Endothelial cell of umbilical vein (primary cell): Measurements from ENCODE around the gene MEP1B. TPM values are rescaled to one million over a fixed set of nuclear protein-coding genes. Genes with fewer than 3 reads are reported as not detected.

Experiments
- BruUV-seq: library from RNA; stranded (reverse); fragments of 400-500 nt; replicated peaks from 2 replicates; lab custom pipeline; 2021; lab: Mats Ljungman, UMichigan
- CTCF ChIA-PET: fragments of 300-600, 350-600 bp; sonication (Branson Sonifier 250); formaldehyde crosslinking; loops from one replicate; lab custom pipeline; 2021; ENCODE audit warnings: antibody characterized with exemption, inconsistent platforms; lab: Charles Lee
- POLR2A ChIA-PET: fragments of 300-600, 350-600 bp; sonication (Branson Sonifier 250); formaldehyde crosslinking; loops from one replicate; lab custom pipeline; 2021; ENCODE audit warnings: antibody characterized with exemption, inconsistent platforms; lab: Charles Lee
- DNase-seq: peaks from one replicate; pipeline ENCODE4 v3.0.0-alpha.2; 2011; ENCODE audit warnings: low read depth, low spot score
- FAIRE-seq: peaks from 2 replicates; lab custom pipeline; 2011; peaks lifted over from hg19 to GRCh38; lab: Jason Lieb, UNC
- H2AFZ ChIP-seq: 2 replicates; pipeline ENCODE4 v1.6.0; 2012; ENCODE audit warnings: low read depth, low read length, control low read depth, inconsistent platforms
- H3K27ac ChIP-seq: 2 replicates; pipeline ENCODE4 v1.5.1; 2011; ENCODE audit warnings: low read depth, mild to moderate bottlenecking, control low read depth, low read length, moderate library complexity; ENCODE audit not compliant: insufficient read depth
- H3K27me3 ChIP-seq, 2 experiments: 2 replicates each; pipeline versions ENCODE4 v1.6.0 to v1.6.1; 2011; ENCODE audit warnings: low read length in 2 of 2, mixed read lengths in 1 of 2; ENCODE audit not compliant: control insufficient read depth in 2 of 2, insufficient read depth in 2 of 2
- H3K36me3 ChIP-seq, 2 experiments: 2 replicates in 1 of 2; 3 replicates in 1 of 2; pipeline ENCODE4 v1.5.1; 2011; ENCODE audit warnings: low read length in 2 of 2, mild to moderate bottlenecking in 1 of 2, moderate library complexity in 1 of 2; ENCODE audit not compliant: control insufficient read depth in 2 of 2, insufficient read depth in 2 of 2; ENCODE audit errors: extremely low read depth in 1 of 2
- H3K4me1 ChIP-seq: 3 replicates; pipeline ENCODE4 v1.5.1; 2011; ENCODE audit warnings: mild to moderate bottlenecking, low read length; ENCODE audit not compliant: control insufficient read depth, insufficient read depth; ENCODE audit errors: extremely low read depth
- H3K4me2 ChIP-seq: 2 replicates; pipeline ENCODE4 v1.6.1; 2011; ENCODE audit warnings: low read length, control low read depth, mixed read lengths; ENCODE audit not compliant: insufficient read depth
- H3K4me3 ChIP-seq, 3 experiments: fragments of 200-600 bp in 1 of 3; sonication (generic), shearing (Covaris generic) in 1 of 3; replicated peaks in 1 of 3; 2 replicates each; pipeline ENCODE4 v1.5.1; 2011 to 2016; ENCODE audit warnings: control low read depth in 3 of 3, low read length in 3 of 3, mild to moderate bottlenecking in 2 of 3, inconsistent platforms in 1 of 3, low read depth in 1 of 3, moderate library complexity in 1 of 3; ENCODE audit not compliant: insufficient read depth in 1 of 3
- H3K79me2 ChIP-seq: 2 replicates; pipeline ENCODE4 v1.6.0; 2012; ENCODE audit warnings: low read length, inconsistent platforms; ENCODE audit not compliant: control insufficient read depth, insufficient read depth
- H3K9ac ChIP-seq: replicated peaks from 2 replicates; pipeline ENCODE3; 2011; ENCODE audit warnings: low read length, control low read depth; ENCODE audit not compliant: insufficient read depth; ENCODE audit errors: extremely low read depth
- H3K9me1 ChIP-seq: replicated peaks from 3 replicates; pipeline ENCODE4 v1.6.0; 2011; ENCODE audit warnings: mild to moderate bottlenecking, low read length; ENCODE audit not compliant: control insufficient read depth, insufficient read depth; ENCODE audit errors: extremely low read depth
- H3K9me3 ChIP-seq: replicated peaks from 2 replicates; pipeline ENCODE4 v1.5.1; 2012; ENCODE audit warnings: low read length, inconsistent platforms; ENCODE audit not compliant: control insufficient read depth, insufficient read depth
- H4K20me1 ChIP-seq: replicated peaks from 2 replicates; pipeline ENCODE3; 2011; ENCODE audit warnings: mild to moderate bottlenecking, low read length; ENCODE audit not compliant: control insufficient read depth, insufficient read depth; ENCODE audit errors: extremely low read depth
- CTCF ChIP-seq, 2 donors: IDR thresholded peaks; 1 replicate in 1 of 2; 2 replicates in 1 of 2; pipeline ENCODE4 v1.5.1; 2011; ENCODE audit warnings: low read length in 2 of 2, mild to moderate bottlenecking in 2 of 2, moderate library complexity in 2 of 2, control low read depth in 1 of 2, inconsistent platforms in 1 of 2, low read depth in 1 of 2; ENCODE audit not compliant: insufficient read depth in 1 of 2; ENCODE audit errors: extremely low read depth in 1 of 2
- EZH2 ChIP-seq: IDR thresholded peaks from 2 replicates; pipeline ENCODE4 v1.6.1; 2012; ENCODE audit warnings: borderline replicate concordance, low read depth, mild to moderate bottlenecking, moderate library complexity, low read length, inconsistent platforms; ENCODE audit not compliant: severe bottlenecking
- FOS ChIP-seq: IDR thresholded peaks from 2 replicates; pipeline ENCODE4 v1.6.1; 2011; ENCODE audit warnings: mild to moderate bottlenecking, low read length, moderate library complexity, borderline replicate concordance; ENCODE audit not compliant: insufficient read depth
- GATA2 ChIP-seq: IDR thresholded peaks from 2 replicates; pipeline ENCODE4 v1.7.0; 2011; ENCODE audit warnings: low read depth, mild to moderate bottlenecking, moderate library complexity, mixed read lengths, low read length; ENCODE audit not compliant: insufficient read length, insufficient read depth
- JUN ChIP-seq: IDR thresholded peaks from 2 replicates; pipeline ENCODE4 v1.6.1; 2011; ENCODE audit warnings: borderline replicate concordance, low read depth; ENCODE audit not compliant: insufficient read length, insufficient read depth
- MAX ChIP-seq: IDR thresholded peaks from 2 replicates; pipeline ENCODE4 v1.6.1; 2011; ENCODE audit not compliant: insufficient read depth, insufficient read length
- MYC ChIP-seq: IDR thresholded peaks from one replicate; pipeline ENCODE4 v1.6.1; 2011; ENCODE audit warnings: mild to moderate bottlenecking, low read depth, low read length
- POLR2A ChIP-seq: IDR thresholded peaks from 2 replicates; pipeline ENCODE4 v1.6.1; 2012; ENCODE audit warnings: low read depth, mild to moderate bottlenecking, control low read depth, low read length
- POLR2AphosphoS5 ChIP-seq: IDR thresholded peaks from 2 replicates; pipeline ENCODE4 v1.6.1; 2012; ENCODE audit warnings: low read depth, mild to moderate bottlenecking, control low read depth, low read length, moderate library complexity; ENCODE audit not compliant: insufficient read depth
- dilution Hi-C: fragments of 300-500 bp; cut with MboI; formaldehyde crosslinking; loops from one replicate; pipeline ENCODE4 v1.15.0; 2019; ENCODE audit warnings: low sequenced_read_pairs; ENCODE audit not compliant: extremely low pct_ligation_motif_present
- intact Hi-C: fragments of 100-400 bp; cut with micrococcal nuclease; formaldehyde crosslinking; loops from one replicate; pipeline ENCODE4 v1.10.0; 2022
- polyA plus RNA-seq, 4 experiments: library from polyadenylated mRNA; depleted of rRNA in 3 of 4; stranded (reverse) in 3 of 4; unstranded in 1 of 4; fragments of >200 nt; gene quantifications; 2 replicates each; pipeline versions ENCODE4 v1.2.1 to v1.2.3, GENCODE V29; 2011 to 2012; ENCODE audit warnings: missing spikeins in 1 of 4
- total RNA-seq: library from RNA; stranded (reverse); gene quantifications from 2 replicates; pipeline ENCODE4 v1.2.3, GENCODE V29; 2021

The MEP1B gene
- total and polyA plus RNA-seq, 2 donors (not counting 3 experiments of a cell fraction or from before 2014, with no cell fraction given), result not detected

GRCh38 chr18:32183503-32183902 lies 6.3 kb upstream of the MEP1B start:
- Histone ChIP-seq H3K9me1 (no peaks in the 10 kb centered on the region), H3K27me3 (no peaks in the 10 kb centered on the region), H3K27ac (no peak overlapping the region), H2AFZ (no peak overlapping the region), H4K20me1 (no peaks in the 10 kb centered on the region), H3K79me2 (no peaks in the 10 kb centered on the region), H3K36me3 (no peaks in the 10 kb centered on the region), H3K9ac (no peak overlapping the region), H3K4me2 (no peak overlapping the region), H3K4me1 (no peaks in the 10 kb centered on the region), H3K4me3 (no peak overlapping the region), H3K9me3 (no peaks in the 10 kb centered on the region)
- POLR2A ChIA-PET, result no interaction called here
- no peak for FAIRE-seq
- dilution Hi-C loops, result no loop called here
- DNase-seq, result no peak
- TF ChIP-seq EZH2, result no peak
- CTCF ChIA-PET, result no interaction called here
- intact Hi-C loops, result no loop called here
- BruUV-seq, result no TSS peak

- H3K9me1 ChIP-seq, result no peaks in the 10 kb centered on the region
- no peaks in the 10 kb centered on the region for H3K27me3 ChIP-seq
- H3K4me2 ChIP-seq, result no peak overlapping the region
- H4K20me1 ChIP-seq, result no peaks in the 10 kb centered on the region
- BruUV-seq, result no TSS peak
- H3K9ac ChIP-seq, result no peak overlapping the region
- H3K27ac ChIP-seq, result no peak overlapping the region
- DNase-seq (no peak), FAIRE-seq (no peak)
- H2AFZ ChIP-seq, result no peak overlapping the region
- TF ChIP-seq EZH2 (no peak), FOS (no peak), POLR2A (no peak), JUN (no peak), MYC (no peak), POLR2AphosphoS5 (no peak), MAX (no peak), CTCF (IDR thresholded peaks at IDR 0.05; ENCODE audit: extremely low read depth in 1 of 2, insufficient read depth in 1 of 2, low read depth in 1 of 2, low read length in 2 of 2) (no peak), GATA2 (no peak)
- no peaks in the 10 kb centered on the region for H3K4me1 ChIP-seq
- ChIA-PET POLR2A (no interaction called here), CTCF (interaction anchor here (0.9 kb wide), 1 partner anchor 32 kb away, joined by 3 read pairs; no protein-coding TSS in a partner anchor)
- no peaks in the 10 kb centered on the region for H3K36me3 ChIP-seq
- H3K79me2 ChIP-seq, result no peaks in the 10 kb centered on the region
- dilution Hi-C loops (no loop called here), intact Hi-C loops (no loop called here)
- H3K9me3 ChIP-seq, result no peaks in the 10 kb centered on the region
- no peak overlapping the region for H3K4me3 ChIP-seq
These were observed 370 bp downstream of the MEP1B start for GRCh38 chr18:32190209-32190608.
